Brain microvascular endothelial cell (primary cell): ENCODE results near the gene TMEM190.

Experiments used
- DNase-seq: peaks from one replicate; pipeline ENCODE4 v3.0.0-alpha.2; 2020
- H3K27ac ChIP-seq: fragments of 250-450 bp; sonication (Bioruptor Pico); 2 replicates; pipeline ENCODE4 v1.5.1; 2020; ENCODE audit warnings: mild to moderate bottlenecking, moderate library complexity
- H3K27me3 ChIP-seq: fragments of 250-450 bp; sonication (Bioruptor Pico); replicated peaks from 2 replicates; pipeline ENCODE4 v1.5.1; 2020; ENCODE audit warnings: mild to moderate bottlenecking
- H3K36me3 ChIP-seq: fragments of 250-450 bp; sonication (Bioruptor Pico); replicated peaks from 2 replicates; pipeline ENCODE4 v1.5.1; 2020; ENCODE audit warnings: mild to moderate bottlenecking
- H3K4me3 ChIP-seq: 2 replicates; pipeline ENCODE4 v1.5.1; 2011; ENCODE audit warnings: low read depth, mild to moderate bottlenecking, control low read depth, low read length, moderate library complexity
- CTCF ChIP-seq: IDR thresholded peaks from 2 replicates; pipeline ENCODE4 v1.5.1; 2011; ENCODE audit warnings: low read depth, mild to moderate bottlenecking, moderate library complexity, low read length, control low read depth, inconsistent platforms; ENCODE audit errors: missing control alignments
- in situ Hi-C: cut with HindIII; loops from 2 replicates; pipeline ENCODE4 v1.10.0; 2017; ENCODE audit warnings: low sequenced_read_pairs, low pct_ligation_motif_present

TMEM190 gene

GRCh38 chr19:55391191-55391670 lies 14.6 kb downstream of the TMEM190 start:
- H3K36me3 ChIP-seq: peaks cover 42% of the 10 kb centered on the region
- H3K4me3 ChIP-seq: no peak overlapping the region
- in situ Hi-C loops: loop anchor here (25.0 kb wide), 1 partner anchor 221 kb away; the partner anchor contains the start of genes ZNF524, ZNF784 and ZNF865
- TF ChIP-seq CTCF: no peak
- no peak overlapping the region for H3K27ac ChIP-seq
- H3K27me3 ChIP-seq: no peaks in the 10 kb centered on the region
- DNase-seq: no peak

- peaks cover 41% of the 10 kb centered on the region for H3K36me3 ChIP-seq
- no peak for TF ChIP-seq CTCF
- no peak for DNase-seq
- in situ Hi-C loops: loop anchor here (25.0 kb wide), 1 partner anchor 220 kb away; the partner anchor contains the start of genes ZNF524, ZNF784 and ZNF865
- H3K4me3 ChIP-seq: no peak overlapping the region
- no peak overlapping the region for H3K27ac ChIP-seq
- H3K27me3 ChIP-seq: no peaks in the 10 kb centered on the region
These were observed 15.3 kb downstream of the TMEM190 start for GRCh38 chr19:55391702-55392615.

GRCh38 chr19:55392820-55393761 lies 16.5 kb downstream of the TMEM190 start:
- no peak for DNase-seq
- TF ChIP-seq CTCF: no peak
- H3K36me3 ChIP-seq: peaks cover 29% of the 10 kb centered on the region
- H3K4me3 ChIP-seq: no peak overlapping the region
- H3K27ac ChIP-seq: no peak overlapping the region
- H3K27me3 ChIP-seq: no peaks in the 10 kb centered on the region
- in situ Hi-C loops: loop anchor here (25.0 kb wide), 1 partner anchor 219 kb away; the partner anchor contains the start of genes ZNF524, ZNF784 and ZNF865

GRCh38 chr19:55398200-55398925 lies 21.7 kb downstream of the TMEM190 start:
- H3K27me3 ChIP-seq: no peaks in the 10 kb centered on the region
- no peak overlapping the region for H3K27ac ChIP-seq
- no peak for TF ChIP-seq CTCF
- H3K36me3 ChIP-seq: peaks cover 17% of the 10 kb centered on the region
- H3K4me3 ChIP-seq: no peak overlapping the region
- no peak for DNase-seq
- in situ Hi-C loops: loop anchor here (25.0 kb wide), 1 partner anchor 214 kb away; the partner anchor contains the start of genes ZNF524, ZNF784 and ZNF865
